Stimulated activated naive CD8-positive, alpha-beta T cell treated with anti-CD3 and anti-CD28 coated beads, Interleukin-15, amount 100 ng/mL, for 72 hours (primary cell): ENCODE results near the gene CGREF1.

ENCODE experiments used
- ATAC-seq: fragments of 150-1000 bp; cut with Tn5 transposase; 2 replicates; pipeline ENCODE4 v1.10.0; 2021; ENCODE audit warnings: mild to moderate bottlenecking, moderate library complexity
- DNase-seq, 2 donors: peaks; one replicate each; pipeline ENCODE4 v3.0.0; 2021 to 2022
- H3K27ac Mint-ChIP-seq, 2 donors: one replicate each; pipeline ENCODE4 v1.8.0; 2022; ENCODE audit warnings: mild to moderate bottlenecking in 2 of 2, mixed read lengths in 2 of 2, moderate library complexity in 2 of 2
- H3K27me3 Mint-ChIP-seq: one replicate; pipeline ENCODE4 v1.8.0; 2022; ENCODE audit warnings: mixed read lengths
- H3K4me1 Mint-ChIP-seq: one replicate; pipeline ENCODE4 v1.8.0; 2022; ENCODE audit warnings: mild to moderate bottlenecking, mixed read lengths
- H3K4me3 Mint-ChIP-seq, 2 donors: one replicate each; pipeline ENCODE4 v1.8.0; 2022; ENCODE audit warnings: mild to moderate bottlenecking in 2 of 2, mixed read lengths in 2 of 2, moderate library complexity in 1 of 2
- H3K9me3 Mint-ChIP-seq, 2 donors: one replicate each; pipeline ENCODE4 v1.8.0; 2022; ENCODE audit warnings: mixed read lengths in 2 of 2

CGREF1 gene

DNA sequence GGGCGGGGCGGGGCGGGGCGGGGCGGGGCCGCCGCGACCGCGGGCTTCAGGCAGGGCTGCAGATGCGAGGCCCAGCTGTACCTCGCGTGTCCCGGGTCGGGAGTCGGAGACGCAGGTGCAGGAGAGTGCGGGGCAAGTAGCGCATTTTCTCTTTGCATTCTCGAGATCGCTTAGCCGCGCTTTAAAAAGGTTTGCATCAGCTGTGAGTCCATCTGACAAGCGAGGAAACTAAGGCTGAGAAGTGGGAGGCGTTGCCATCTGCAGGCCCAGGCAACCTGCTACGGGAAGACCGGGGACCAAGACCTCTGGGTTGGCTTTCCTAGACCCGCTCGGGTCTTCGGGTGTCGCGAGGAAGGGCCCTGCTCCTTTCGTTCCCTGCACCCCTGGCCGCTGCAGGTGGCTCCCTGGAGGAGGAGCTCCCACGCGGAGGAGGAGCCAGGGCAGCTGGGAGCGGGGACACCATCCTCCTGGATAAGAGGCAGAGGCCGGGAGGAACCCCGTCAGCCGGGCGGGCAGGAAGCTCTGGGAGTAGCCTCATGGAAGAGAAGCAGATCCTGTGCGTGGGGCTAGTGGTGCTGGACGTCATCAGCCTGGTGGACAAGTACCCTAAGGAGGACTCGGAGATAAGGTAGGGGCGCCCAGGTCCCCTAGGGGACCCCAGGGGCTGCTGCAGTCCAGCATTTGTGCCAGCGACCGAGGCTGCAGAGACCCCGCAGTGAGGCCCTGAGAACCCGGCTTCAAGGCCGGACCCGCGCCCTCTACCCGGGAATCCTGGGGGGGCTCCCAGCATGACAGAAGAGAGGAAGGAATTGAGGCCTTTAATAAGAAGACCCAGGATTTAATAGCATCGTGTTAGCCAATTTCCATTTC, 32.0 kb downstream of the CGREF1 start, which contains the start of gene KHK:
Gene KHK, plus strand, starts transcription at position 49 of the 870 bp plus-strand sequence. Its CDS starts 488 bp downstream, at position 537.
- Mint-ChIP-seq H3K27ac (peak within 1 kb of the TSS; percentile 86 to 93), H3K9me3 (no peaks in the 10 kb centered on the region), H3K4me3 (peak within 1 kb of the TSS; percentile 91 to 95), H3K27me3 (no peaks in the 10 kb centered on the region), H3K4me1 (peaks cover 41% of the 10 kb centered on the region)
- peak; percentile 4 for ATAC-seq
- no peak for DNase-seq

DNA sequence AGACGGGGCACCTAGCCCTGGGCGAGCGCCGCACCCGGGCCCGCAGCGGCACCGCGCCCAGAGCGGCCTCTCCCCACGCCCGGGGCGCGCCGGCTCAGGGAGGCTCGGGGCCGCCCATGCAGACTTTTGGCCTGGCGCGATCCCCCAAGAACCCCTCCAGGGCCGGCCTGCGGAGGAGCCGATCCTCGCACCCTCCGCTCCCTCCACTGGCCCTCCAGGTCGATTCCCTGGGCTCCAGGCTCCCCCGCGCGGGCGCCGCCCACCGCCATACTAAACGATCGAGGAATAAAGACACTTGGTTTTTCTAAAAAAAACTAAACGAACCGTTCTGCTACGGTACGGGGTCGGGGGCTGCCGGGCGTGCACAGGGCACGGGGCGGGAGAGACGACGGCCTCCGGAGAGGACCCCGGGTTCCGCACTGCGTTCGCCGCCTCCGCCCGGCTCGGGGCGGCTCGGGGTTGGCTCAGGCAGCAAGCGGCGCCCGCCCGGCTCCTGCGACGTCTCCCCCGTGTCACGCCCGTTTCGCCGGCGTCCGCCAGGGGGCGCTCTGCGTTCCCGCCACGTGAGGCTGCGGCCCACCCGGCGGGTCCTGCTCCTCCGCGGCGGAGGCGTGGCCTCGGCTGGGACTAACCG, 32.7 kb downstream of the CGREF1 start:
- Mint-ChIP-seq H3K4me1 (peaks cover 48% of the 10 kb centered on the region), H3K27ac (peak overlapping the region; percentile 72 to 93), H3K9me3 (no peaks in the 10 kb centered on the region), H3K27me3 (no peaks in the 10 kb centered on the region), H3K4me3 (peak overlapping the region; percentile 91 to 95)
- ATAC-seq (peak; percentile 89), DNase-seq (peak; percentile 98 to 100)

DNA sequence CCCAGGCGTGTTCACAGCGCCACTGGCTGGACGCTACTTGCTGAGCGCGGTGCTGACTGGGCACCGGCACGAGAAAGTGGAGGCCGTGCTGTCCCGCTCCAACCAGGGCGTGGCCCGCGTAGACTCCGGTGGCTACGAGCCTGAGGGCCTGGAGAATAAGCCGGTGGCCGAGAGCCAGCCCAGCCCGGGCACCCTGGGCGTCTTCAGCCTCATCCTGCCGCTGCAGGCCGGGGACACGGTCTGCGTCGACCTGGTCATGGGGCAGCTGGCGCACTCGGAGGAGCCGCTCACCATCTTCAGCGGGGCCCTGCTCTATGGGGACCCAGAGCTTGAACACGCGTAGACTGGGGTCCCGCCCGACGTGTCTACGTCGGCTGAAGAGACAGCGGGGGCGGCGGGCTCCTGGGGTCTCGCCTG, 33.2 kb downstream of the CGREF1 start:
- Mint-ChIP-seq H3K4me3 (peak overlapping the region; percentile 91 to 95), H3K4me1 (peaks cover 54% of the 10 kb centered on the region), H3K27me3 (no peaks in the 10 kb centered on the region), H3K9me3 (no peaks in the 10 kb centered on the region), H3K27ac (peak overlapping the region in 1 of 2 donors; percentile 63)
- ATAC-seq (peak; percentile 6), DNase-seq (peak in 1 of 2 donors; percentile 48)

DNA sequence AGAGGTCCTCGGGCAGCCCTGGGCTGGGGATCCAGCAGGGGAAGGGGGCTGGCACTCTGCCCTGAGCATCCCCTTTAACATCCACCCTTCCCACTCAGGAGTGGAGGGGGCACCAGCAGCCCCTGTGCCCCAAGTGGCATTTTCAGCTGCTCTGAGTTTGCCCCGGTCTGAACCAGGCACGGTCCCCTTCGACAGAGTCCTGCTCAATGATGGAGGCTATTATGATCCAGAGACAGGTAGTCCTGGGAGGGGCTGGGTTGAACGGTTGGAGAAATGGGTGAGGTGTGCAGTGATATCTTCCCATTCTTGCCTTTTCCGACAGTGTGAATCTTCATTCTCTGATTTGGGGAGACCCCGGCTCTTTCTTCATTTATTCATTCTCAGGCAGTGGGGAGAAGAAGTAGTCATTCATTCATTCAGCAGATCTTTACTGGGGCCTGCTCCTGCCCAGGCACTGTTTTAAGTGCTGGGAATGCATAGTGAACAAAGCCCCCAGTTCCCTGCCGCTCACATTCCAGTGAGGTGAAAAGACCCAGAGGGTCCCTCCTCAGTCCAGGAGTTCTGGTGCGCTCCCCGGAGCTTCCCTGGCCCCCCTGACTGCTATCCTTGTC, 33.8 kb downstream of the CGREF1 start:
- Mint-ChIP-seq H3K9me3 (no peaks in the 10 kb centered on the region), H3K27me3 (no peaks in the 10 kb centered on the region), H3K4me3 (peak overlapping the region; percentile 91 to 95), H3K4me1 (peaks cover 59% of the 10 kb centered on the region), H3K27ac (peak overlapping the region in 1 of 2 donors; percentile 63)
- ATAC-seq (no peak), DNase-seq (no peak)

DNA sequence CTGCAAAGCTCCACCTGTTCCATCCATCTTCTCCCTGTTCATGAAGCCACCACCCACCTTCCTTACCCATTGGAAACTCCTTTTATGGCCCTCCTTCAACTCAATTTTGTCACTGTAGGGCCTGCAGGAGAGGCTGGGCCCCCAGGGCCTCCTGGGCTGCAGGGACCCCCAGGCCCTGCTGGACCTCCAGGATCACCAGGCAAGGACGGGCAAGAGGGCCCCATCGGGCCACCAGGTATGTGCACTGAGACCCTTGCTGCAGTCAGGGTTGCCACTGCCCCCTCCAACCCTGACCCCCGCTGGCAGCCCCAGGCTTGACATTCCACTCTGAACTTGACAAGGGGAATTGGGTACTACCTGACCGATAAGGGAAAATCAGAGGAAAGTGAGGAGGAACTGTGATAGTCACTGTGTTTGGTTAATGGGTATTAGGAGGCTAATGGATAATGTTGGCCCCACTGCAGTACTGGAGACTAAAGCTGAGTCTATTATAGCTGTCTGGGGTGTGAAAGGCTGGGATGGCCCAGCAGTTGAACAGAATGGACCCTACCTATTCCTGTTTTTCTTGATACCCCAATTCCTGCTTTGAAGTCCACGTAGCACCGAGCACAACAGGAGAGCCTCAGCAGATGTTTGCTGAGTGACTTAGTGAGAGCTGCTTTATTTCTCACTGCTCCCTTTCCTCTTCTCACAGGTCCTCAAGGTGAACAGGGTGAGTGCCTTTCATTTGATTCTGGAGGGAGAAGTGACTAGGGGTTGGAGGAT, 34.4 kb downstream of the CGREF1 start:
- Mint-ChIP-seq H3K27ac (no peak overlapping the region), H3K4me1 (peaks cover 57% of the 10 kb centered on the region), H3K4me3 (peak overlapping the region in 1 of 2 donors; percentile 21), H3K9me3 (no peaks in the 10 kb centered on the region), H3K27me3 (no peaks in the 10 kb centered on the region)
- no peak for DNase-seq
- no peak for ATAC-seq

DNA sequence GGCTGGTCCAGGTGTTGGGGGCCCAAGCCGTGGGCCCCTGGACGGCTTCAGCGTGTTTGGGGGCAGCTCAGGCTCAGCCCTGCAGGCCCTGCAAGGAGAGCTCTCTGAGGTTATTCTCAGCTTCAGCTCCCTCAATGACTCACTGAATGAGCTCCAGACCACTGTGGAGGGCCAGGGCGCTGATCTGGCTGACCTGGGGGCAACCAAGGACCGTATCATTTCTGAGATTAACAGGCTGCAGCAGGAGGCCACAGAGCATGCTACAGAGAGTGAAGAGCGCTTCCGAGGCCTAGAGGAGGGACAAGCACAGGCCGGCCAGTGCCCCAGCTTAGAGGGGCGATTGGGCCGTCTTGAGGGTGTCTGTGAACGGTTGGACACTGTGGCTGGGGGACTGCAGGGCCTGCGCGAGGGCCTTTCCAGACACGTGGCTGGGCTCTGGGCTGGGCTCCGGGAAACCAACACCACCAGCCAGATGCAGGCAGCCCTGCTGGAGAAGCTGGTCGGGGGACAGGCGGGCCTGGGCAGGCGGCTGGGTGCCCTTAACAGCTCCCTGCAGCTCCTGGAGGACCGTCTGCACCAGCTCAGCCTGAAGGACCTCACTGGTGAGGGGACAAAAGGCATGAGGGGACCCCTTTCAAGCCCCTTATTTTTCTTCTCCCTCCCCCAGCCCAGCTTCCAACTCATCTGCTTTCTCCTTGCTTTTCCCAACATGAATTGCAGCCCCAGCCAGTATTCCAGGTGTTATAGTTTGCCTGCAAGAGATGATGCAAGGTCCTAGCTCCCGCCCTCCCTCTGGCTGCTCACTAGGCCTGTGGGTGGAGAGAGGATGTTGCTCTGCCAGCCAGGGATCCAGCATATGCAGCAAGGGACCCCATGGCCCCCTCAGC, 35.3 kb downstream of the CGREF1 start:
- Mint-ChIP-seq H3K27ac (no peak overlapping the region), H3K9me3 (no peaks in the 10 kb centered on the region), H3K4me1 (peaks cover 50% of the 10 kb centered on the region), H3K27me3 (no peaks in the 10 kb centered on the region), H3K4me3 (no peak overlapping the region)
- DNase-seq (no peak), ATAC-seq (no peak)

DNA sequence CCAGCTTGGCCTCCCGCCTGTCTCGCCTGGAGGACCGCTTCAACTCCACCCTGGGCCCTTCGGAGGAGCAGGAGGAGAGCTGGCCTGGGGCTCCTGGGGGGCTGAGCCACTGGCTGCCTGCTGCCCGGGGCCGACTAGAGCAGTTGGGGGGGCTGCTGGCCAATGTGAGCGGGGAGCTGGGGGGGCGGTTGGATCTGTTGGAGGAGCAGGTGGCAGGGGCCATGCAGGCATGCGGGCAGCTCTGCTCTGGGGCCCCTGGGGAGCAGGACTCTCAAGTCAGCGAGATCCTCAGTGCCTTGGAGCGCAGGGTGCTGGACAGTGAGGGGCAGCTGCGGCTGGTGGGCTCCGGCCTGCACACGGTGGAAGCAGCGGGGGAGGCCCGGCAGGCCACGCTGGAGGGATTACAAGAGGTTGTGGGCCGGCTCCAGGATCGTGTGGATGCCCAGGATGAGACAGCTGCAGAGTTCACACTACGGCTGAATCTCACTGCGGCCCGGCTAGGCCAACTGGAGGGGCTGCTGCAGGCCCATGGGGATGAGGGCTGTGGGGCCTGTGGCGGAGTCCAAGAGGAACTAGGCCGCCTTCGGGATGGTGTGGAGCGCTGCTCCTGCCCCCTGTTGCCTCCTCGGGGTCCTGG, 36.0 kb downstream of the CGREF1 start:
- Mint-ChIP-seq H3K4me1 (peaks cover 52% of the 10 kb centered on the region), H3K27me3 (no peaks in the 10 kb centered on the region), H3K27ac (peak overlapping the region in 1 of 2 donors; percentile 67), H3K4me3 (no peak overlapping the region), H3K9me3 (no peaks in the 10 kb centered on the region)
- no peak for ATAC-seq
- DNase-seq, result no peak

DNA sequence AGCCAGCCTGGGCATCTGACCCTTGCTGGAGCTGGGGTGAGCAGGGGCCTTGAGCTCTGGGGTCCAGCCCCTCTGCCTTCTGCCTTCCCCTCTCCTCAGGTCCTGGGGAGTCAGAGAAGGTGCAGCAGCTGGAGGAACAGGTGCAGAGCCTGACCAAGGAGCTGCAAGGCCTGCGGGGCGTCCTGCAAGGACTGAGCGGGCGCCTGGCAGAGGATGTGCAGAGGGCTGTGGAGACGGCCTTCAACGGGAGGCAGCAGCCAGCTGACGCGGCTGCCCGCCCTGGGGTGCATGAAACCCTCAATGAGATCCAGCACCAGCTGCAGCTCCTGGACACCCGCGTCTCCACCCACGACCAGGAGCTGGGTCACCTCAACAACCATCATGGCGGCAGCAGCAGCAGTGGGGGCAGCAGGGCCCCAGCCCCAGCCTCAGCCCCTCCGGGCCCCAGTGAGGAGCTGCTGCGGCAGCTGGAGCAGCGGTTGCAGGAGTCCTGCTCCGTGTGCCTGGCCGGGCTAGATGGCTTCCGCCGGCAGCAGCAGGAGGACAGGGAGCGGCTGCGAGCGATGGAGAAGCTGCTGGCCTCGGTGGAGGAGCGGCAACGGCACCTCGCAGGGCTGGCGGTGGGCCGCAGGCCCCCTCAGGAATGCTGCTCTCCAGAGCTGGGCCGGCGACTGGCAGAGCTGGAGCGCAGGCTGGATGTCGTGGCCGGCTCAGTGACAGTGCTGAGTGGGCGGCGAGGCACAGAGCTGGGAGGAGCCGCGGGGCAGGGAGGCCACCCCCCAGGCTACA, 36.8 kb downstream of the CGREF1 start:
- Mint-ChIP-seq H3K27ac (peak overlapping the region in 1 of 2 donors; percentile 98), H3K4me1 (peaks cover 54% of the 10 kb centered on the region), H3K4me3 (peak overlapping the region in 1 of 2 donors; percentile 88)

DNA sequence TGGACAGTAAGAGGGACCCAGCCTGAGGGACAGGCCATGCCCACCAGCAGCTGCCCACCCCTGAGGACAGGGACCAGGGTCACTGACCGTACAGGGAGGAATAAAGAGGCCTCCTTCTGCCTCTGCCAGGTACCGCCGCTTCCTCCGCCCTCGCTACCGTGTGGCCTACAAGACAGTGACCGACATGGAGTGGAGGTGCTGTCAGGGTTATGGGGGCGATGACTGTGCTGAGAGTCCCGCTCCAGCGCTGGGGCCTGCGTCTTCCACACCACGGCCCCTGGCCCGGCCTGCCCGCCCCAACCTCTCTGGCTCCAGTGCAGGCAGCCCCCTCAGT, 38.4 kb downstream of the CGREF1 start:
- ATAC-seq (no peak), DNase-seq (no peak)
- H3K4me1 Mint-ChIP-seq, result peaks cover 56% of the 10 kb centered on the region
- peak overlapping the region; percentile 74 to 88 for H3K4me3 Mint-ChIP-seq
- H3K9me3 Mint-ChIP-seq, result no peaks in the 10 kb centered on the region
- H3K27ac Mint-ChIP-seq, result peak overlapping the region; percentile 90 to 91
- no peaks in the 10 kb centered on the region for H3K27me3 Mint-ChIP-seq

More for the DNA sequence above, 36.8 kb downstream of the CGREF1 start:
- no peak for DNase-seq
- Mint-ChIP-seq H3K27me3 (no peaks in the 10 kb centered on the region), H3K9me3 (no peaks in the 10 kb centered on the region)
- no peak for ATAC-seq

DNA sequence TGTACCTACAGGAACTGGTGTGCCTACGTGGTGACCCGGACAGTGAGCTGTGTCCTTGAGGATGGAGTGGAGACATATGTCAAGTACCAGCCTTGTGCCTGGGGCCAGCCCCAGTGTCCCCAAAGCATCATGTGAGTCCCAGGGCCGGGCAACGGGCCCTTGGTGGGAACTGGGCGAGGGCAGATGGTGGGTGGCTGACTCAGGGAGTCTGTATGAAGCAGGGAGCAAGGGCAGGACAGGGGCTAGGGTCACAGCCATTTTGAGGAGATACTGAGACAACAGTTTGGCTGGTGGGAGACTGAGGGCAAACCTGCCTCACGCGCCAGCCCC, 38.8 kb downstream of the CGREF1 start:
- H3K27me3 Mint-ChIP-seq, result no peaks in the 10 kb centered on the region
- H3K4me1 Mint-ChIP-seq, result peaks cover 56% of the 10 kb centered on the region
- H3K4me3 Mint-ChIP-seq, result peak overlapping the region; percentile 13 to 48

DNA sequence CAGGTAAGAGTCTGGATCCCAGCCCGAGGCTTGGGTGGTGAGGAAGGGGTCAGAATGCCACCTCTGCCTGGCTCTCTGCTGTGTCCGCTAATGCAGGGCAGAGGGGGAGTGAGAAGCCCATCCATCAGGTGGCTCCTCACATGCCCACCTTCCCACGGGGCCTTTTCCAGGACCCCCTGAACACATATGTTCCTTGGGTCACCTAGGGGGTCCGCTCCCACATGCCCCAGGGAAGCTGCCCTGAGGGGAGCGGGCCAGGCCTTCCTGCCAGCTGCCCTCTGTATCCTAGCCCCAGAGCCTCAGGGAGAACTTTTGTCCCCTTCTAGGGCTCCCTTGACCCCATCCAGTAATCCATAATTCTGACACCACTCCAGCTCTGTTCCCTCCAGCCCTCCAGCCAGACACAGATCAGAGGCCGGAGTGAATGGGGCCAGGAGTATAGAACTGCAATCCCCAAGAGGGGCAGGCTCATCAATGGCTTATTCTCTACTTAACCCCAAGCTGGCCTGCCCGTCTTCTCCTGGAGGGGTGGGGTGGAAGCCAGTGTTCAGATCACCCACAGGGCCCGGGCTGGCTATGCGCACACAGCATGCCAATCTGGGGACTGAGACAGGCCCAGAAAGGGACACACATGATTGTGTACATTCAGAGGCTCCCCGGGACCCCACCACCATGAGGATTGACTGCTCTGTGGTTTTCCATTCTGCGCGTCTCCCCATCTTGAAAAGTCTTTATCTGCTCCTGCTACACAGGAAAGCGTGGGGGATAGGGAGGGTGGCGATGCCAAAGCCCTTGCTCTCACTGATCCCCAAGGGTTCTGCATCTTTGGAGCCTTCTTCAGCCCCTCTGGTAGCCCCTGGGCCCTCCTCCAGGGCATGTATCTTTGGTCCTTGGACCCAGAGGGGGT, 39.4 kb downstream of the CGREF1 start:
- no peak overlapping the region for H3K4me3 Mint-ChIP-seq
- H3K4me1 Mint-ChIP-seq, result peaks cover 58% of the 10 kb centered on the region
- no peaks in the 10 kb centered on the region for H3K9me3 Mint-ChIP-seq
- H3K27me3 Mint-ChIP-seq, result no peaks in the 10 kb centered on the region
- H3K27ac Mint-ChIP-seq, result peak overlapping the region in 1 of 2 donors; percentile 38
- DNase-seq (no peak), ATAC-seq (no peak)

More for the DNA sequence above, 38.8 kb downstream of the CGREF1 start:
- DNase-seq (no peak), ATAC-seq (no peak)
- Mint-ChIP-seq H3K27ac (peak overlapping the region; percentile 38 to 83), H3K9me3 (no peaks in the 10 kb centered on the region)

DNA sequence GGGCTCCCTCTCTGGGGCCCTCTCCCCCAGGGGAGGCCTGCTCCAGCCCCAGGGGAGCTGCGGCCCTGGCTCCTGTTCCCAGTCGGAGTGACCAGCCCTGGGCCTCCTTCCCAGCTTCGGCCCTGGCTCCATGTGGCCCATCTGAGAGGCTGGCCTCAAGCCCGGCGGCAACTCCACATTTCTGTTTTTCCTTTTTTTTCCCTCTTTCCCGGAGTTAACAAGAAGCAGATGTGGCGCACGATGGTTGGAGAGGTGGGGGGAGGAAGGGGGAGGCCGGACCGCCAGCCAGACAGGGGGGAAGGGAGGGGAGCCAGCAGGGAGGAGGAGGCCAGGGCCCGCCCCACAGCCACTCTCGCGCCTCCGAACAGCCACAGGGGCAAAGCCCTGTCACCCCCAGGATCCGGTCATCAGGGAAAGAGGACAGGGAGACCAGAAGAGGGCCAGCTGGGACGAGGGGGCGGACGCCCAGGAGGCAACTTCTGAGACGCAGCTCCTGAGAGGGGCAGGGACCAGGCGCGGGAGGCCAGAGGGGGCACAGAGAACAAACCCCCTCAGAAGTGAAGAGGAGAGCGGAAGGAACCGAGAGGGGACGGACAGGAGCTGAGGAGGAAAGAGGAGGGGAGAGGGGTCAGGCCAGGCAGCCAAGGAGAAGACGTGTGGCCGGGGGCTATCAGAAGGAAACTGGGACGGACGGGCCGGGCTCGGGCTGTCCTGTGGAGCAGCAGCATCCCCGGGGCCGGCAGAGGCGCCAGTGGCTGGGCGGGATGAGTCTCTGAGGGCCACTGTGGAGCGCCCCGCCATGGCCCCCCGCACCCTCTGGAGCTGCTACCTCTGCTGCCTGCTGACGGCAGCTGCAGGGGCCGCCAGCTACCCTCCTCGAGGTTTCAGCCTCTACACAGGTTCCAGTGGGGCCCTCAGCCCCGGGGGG, 40.4 kb downstream of the CGREF1 start, which contains the start of gene EMILIN1:
Gene EMILIN1, plus strand, starts transcription at position 349 of the 928 bp plus-strand sequence. Its CDS starts 451 bp downstream, at position 800.
- no peak within 1 kb of the TSS for H3K27ac Mint-ChIP-seq
- DNase-seq (no peak), ATAC-seq (no peak)
- no peaks in the 10 kb centered on the region for H3K9me3 Mint-ChIP-seq
- no peaks in the 10 kb centered on the region for H3K27me3 Mint-ChIP-seq
- peaks cover 68% of the 10 kb centered on the region for H3K4me1 Mint-ChIP-seq
- no peak within 1 kb of the TSS for H3K4me3 Mint-ChIP-seq
